PFSK-1 (cell line): Measurements from ENCODE around the gene PRRC2B.

ENCODE experiments used
- FOXP2 ChIP-seq: optimal IDR thresholded peaks from 2 replicates; pipeline ENCODE3; 2011; ENCODE audit warnings: borderline replicate concordance, control low read depth, inconsistent platforms; ENCODE audit not compliant: insufficient read depth; ENCODE audit errors: extremely low read length, extremely low read depth
- POLR2AphosphoS5 ChIP-seq: IDR thresholded peaks from 2 replicates; pipeline ENCODE4 v1.6.1; 2012; ENCODE audit warnings: low read depth, mild to moderate bottlenecking, control low read depth, low read length, moderate library complexity
- REST ChIP-seq, 2 experiments: IDR thresholded peaks; 2 replicates each; pipeline versions ENCODE4 v1.6.1 to v1.8.0; 2011 to 2012; ENCODE audit warnings: low read depth in 2 of 2, low read length in 2 of 2, control low read depth in 1 of 2, inconsistent platforms in 1 of 2, mild to moderate bottlenecking in 1 of 2, moderate library complexity in 1 of 2; ENCODE audit not compliant: insufficient read depth in 1 of 2
- SIN3A ChIP-seq: IDR thresholded peaks from 2 replicates; pipeline ENCODE4 v1.6.1; 2012; ENCODE audit warnings: mild to moderate bottlenecking, low read length, moderate library complexity, borderline replicate concordance; ENCODE audit not compliant: insufficient read depth
- TAF1 ChIP-seq: IDR thresholded peaks from 2 replicates; pipeline ENCODE4 v1.6.1; 2012; ENCODE audit warnings: low read length, control low read depth, borderline replicate concordance; ENCODE audit not compliant: insufficient read depth

The PRRC2B gene

GRCh38 chr9:131520503-131520902 is 126.6 kb downstream of the PRRC2B start:
- TF ChIP-seq FOXP2 (no peak), REST (IDR thresholded peaks at IDR 0.05; ENCODE audit: insufficient read depth in 1 of 2, low read depth in 2 of 2, low read length in 2 of 2) (no peak), POLR2AphosphoS5 (no peak), TAF1 (no peak), SIN3A (no peak)

GRCh38 chr9:131521203-131521602 is 127.3 kb downstream of the PRRC2B start:
- TF ChIP-seq TAF1 (no peak), POLR2AphosphoS5 (no peak)

- TF ChIP-seq POLR2AphosphoS5 (no peak), FOXP2 (no peak), TAF1 (no peak), REST (IDR thresholded peaks at IDR 0.05; ENCODE audit: insufficient read depth in 1 of 2, low read depth in 2 of 2, low read length in 2 of 2) (no peak), SIN3A (no peak)
Measured at GRCh38 chr9:131521822-131522221, 127.9 kb downstream of the PRRC2B start.

- TF ChIP-seq SIN3A (no peak), FOXP2 (no peak), POLR2AphosphoS5 (no peak), REST (IDR thresholded peaks at IDR 0.05; ENCODE audit: insufficient read depth in 1 of 2, low read depth in 2 of 2, low read length in 2 of 2) (no peak), TAF1 (no peak)
Measured at GRCh38 chr9:131522257-131523085, 128.6 kb downstream of the PRRC2B start.

GRCh38 chr9:131523086-131523388 is 129.2 kb downstream of the PRRC2B start:
- no peak for TF ChIP-seq TAF1
- TF ChIP-seq SIN3A, result no peak
- no peak for TF ChIP-seq REST (IDR thresholded peaks at IDR 0.05; ENCODE audit: insufficient read depth in 1 of 2, low read depth in 2 of 2, low read length in 2 of 2)
- no peak for TF ChIP-seq FOXP2
- no peak for TF ChIP-seq POLR2AphosphoS5
